Astrocyte (in vitro differentiated cells and primary cell): Measurements from ENCODE around the gene ITGA1. TPM values are rescaled to one million over a fixed set of nuclear protein-coding genes. Genes with fewer than 3 reads are reported as not detected.
A peak's percentile ranks its signal among the peaks of the same experiment; 100 is the strongest.

Experiments
- DNase-seq: peaks from one replicate; pipeline ENCODE4 v3.0.0-alpha.2; 2010; ENCODE audit warnings: low read depth
- FAIRE-seq: peaks from 2 replicates; lab custom pipeline; 2011; peaks lifted over from hg19 to GRCh38; lab: Jason Lieb, UNC
- H2AFZ ChIP-seq: 2 replicates; pipeline ENCODE4 v1.6.0; 2012; ENCODE audit warnings: low read depth, low read length, inconsistent platforms
- H3K27ac ChIP-seq: 2 replicates; pipeline ENCODE4 v1.5.1; 2011; ENCODE audit warnings: low read depth, low read length, inconsistent platforms
- H3K27me3 ChIP-seq: 2 replicates; pipeline ENCODE4 v1.6.0; 2011; ENCODE audit warnings: low read length, inconsistent platforms; ENCODE audit not compliant: insufficient read depth
- H3K36me3 ChIP-seq: 2 replicates; pipeline ENCODE4 v1.5.1; 2011; ENCODE audit warnings: low read length, inconsistent platforms; ENCODE audit not compliant: insufficient read depth
- H3K4me1 ChIP-seq: 2 replicates; pipeline ENCODE4 v1.5.1; 2011; ENCODE audit warnings: low read length, inconsistent platforms; ENCODE audit not compliant: insufficient read depth
- H3K4me2 ChIP-seq: 2 replicates; pipeline ENCODE4 v1.6.0; 2012; ENCODE audit warnings: low read length, inconsistent platforms
- H3K4me3 ChIP-seq: 2 replicates; pipeline ENCODE4 v1.5.1; 2011; ENCODE audit warnings: low read depth, mild to moderate bottlenecking, low read length, inconsistent platforms; ENCODE audit not compliant: insufficient read depth
- H3K79me2 ChIP-seq: 2 replicates; pipeline ENCODE4 v1.6.0; 2012; ENCODE audit warnings: mild to moderate bottlenecking, low read length, inconsistent platforms; ENCODE audit not compliant: insufficient read depth
- H3K9ac ChIP-seq: 2 replicates; pipeline ENCODE4 v1.6.0; 2012; ENCODE audit warnings: mild to moderate bottlenecking, low read length, inconsistent platforms
- H3K9me3 ChIP-seq: 2 replicates; pipeline ENCODE4 v1.5.1; 2012; ENCODE audit warnings: low read depth, mild to moderate bottlenecking, low read length, inconsistent platforms; ENCODE audit not compliant: insufficient read depth
- H4K20me1 ChIP-seq: 2 replicates; pipeline ENCODE4 v1.6.0; 2012; ENCODE audit warnings: low read length, inconsistent platforms; ENCODE audit not compliant: insufficient read depth
- H3K27ac Mint-ChIP-seq: one replicate; pipeline ENCODE4 v1.8.0; 2021; ENCODE audit warnings: mild to moderate bottlenecking, mixed read lengths; ENCODE audit not compliant: unreplicated experiment
- H3K27me3 Mint-ChIP-seq: one replicate; pipeline ENCODE4 v1.8.0; 2021; ENCODE audit warnings: low read depth, mixed read lengths; ENCODE audit not compliant: unreplicated experiment
- H3K36me3 Mint-ChIP-seq: one replicate; pipeline ENCODE4 v1.8.0; 2021; ENCODE audit warnings: low read depth, mixed read lengths; ENCODE audit not compliant: unreplicated experiment
- H3K4me1 Mint-ChIP-seq: one replicate; pipeline ENCODE4 v1.8.0; 2021; ENCODE audit warnings: low read depth, mixed read lengths; ENCODE audit not compliant: unreplicated experiment
- H3K4me3 Mint-ChIP-seq: one replicate; pipeline ENCODE4 v1.8.0; 2021; ENCODE audit warnings: mild to moderate bottlenecking, moderate library complexity, mixed read lengths; ENCODE audit not compliant: unreplicated experiment
- H3K9me3 Mint-ChIP-seq: one replicate; pipeline ENCODE4 v1.8.0; 2021; ENCODE audit warnings: mild to moderate bottlenecking, mixed read lengths; ENCODE audit not compliant: unreplicated experiment
- EZH2 ChIP-seq: IDR thresholded peaks from 2 replicates; pipeline ENCODE4 v1.6.1; 2012; ENCODE audit warnings: mild to moderate bottlenecking, low read length, inconsistent platforms; ENCODE audit not compliant: insufficient read depth
- total RNA-seq: library from RNA; stranded (reverse); gene quantifications from 2 replicates; pipeline ENCODE4 v1.2.1, GENCODE V29; 2021
- TF ChIP-seq, protein P1 (sequence below): IDR thresholded peaks from 2 replicates; pipeline ENCODE4 v1.5.1; 2011; ENCODE audit warnings: low read depth, mild to moderate bottlenecking, inconsistent platforms, low read length, moderate library complexity; ENCODE audit not compliant: insufficient read depth

Gene ITGA1
- total RNA-seq, 1 donor from 2014 or later, result 73.7 TPM

DNA sequence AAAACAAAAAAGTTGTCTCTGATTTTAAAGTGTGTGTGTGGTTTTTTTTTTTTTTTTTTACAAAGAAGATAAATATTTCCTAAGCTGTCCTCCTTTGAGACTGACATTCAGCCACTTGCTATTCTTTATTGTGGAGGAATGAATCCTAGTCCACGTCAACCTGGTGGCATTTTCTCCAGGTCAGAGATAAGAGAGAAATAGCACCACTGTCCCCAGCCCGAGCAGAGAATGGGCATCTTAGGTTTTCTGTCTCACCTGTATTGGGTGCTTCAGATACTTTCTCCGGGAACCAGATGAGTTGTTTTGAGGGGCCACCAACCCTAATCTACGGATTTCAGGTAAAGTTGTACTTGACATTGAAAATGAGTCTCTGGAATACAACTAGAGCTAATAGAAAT is 202.8 kb downstream of the ITGA1 start:
- H3K4me1 ChIP-seq, result peaks cover 22% of the 10 kb centered on the region
- TF ChIP-seq, protein P1, sequence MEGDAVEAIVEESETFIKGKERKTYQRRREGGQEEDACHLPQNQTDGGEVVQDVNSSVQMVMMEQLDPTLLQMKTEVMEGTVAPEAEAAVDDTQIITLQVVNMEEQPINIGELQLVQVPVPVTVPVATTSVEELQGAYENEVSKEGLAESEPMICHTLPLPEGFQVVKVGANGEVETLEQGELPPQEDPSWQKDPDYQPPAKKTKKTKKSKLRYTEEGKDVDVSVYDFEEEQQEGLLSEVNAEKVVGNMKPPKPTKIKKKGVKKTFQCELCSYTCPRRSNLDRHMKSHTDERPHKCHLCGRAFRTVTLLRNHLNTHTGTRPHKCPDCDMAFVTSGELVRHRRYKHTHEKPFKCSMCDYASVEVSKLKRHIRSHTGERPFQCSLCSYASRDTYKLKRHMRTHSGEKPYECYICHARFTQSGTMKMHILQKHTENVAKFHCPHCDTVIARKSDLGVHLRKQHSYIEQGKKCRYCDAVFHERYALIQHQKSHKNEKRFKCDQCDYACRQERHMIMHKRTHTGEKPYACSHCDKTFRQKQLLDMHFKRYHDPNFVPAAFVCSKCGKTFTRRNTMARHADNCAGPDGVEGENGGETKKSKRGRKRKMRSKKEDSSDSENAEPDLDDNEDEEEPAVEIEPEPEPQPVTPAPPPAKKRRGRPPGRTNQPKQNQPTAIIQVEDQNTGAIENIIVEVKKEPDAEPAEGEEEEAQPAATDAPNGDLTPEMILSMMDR, result no peak
- TF ChIP-seq EZH2, result no peak
- H3K4me3 ChIP-seq, result peak overlapping the region; percentile 87
- Mint-ChIP-seq H3K27me3 (no peaks in the 10 kb centered on the region), H3K4me3 (peak overlapping the region; percentile 88), H3K27ac (peak overlapping the region; percentile 21), H3K9me3 (no peaks in the 10 kb centered on the region), H3K4me1 (peaks cover 21% of the 10 kb centered on the region), H3K36me3 (peaks cover 2% of the 10 kb centered on the region)
- peaks cover 8% of the 10 kb centered on the region for H4K20me1 ChIP-seq
- no peak for FAIRE-seq
- no peaks in the 10 kb centered on the region for H3K27me3 ChIP-seq
- peaks cover 9% of the 10 kb centered on the region for H3K36me3 ChIP-seq
- H3K9ac ChIP-seq, result peak overlapping the region; percentile 79
- no peak overlapping the region for H2AFZ ChIP-seq
- peak overlapping the region; percentile 97 for H3K4me2 ChIP-seq
- DNase-seq, result no peak
- no peak overlapping the region for H3K27ac ChIP-seq
- H3K79me2 ChIP-seq, result peaks cover 62% of the 10 kb centered on the region
- no peaks in the 10 kb centered on the region for H3K9me3 ChIP-seq

DNA sequence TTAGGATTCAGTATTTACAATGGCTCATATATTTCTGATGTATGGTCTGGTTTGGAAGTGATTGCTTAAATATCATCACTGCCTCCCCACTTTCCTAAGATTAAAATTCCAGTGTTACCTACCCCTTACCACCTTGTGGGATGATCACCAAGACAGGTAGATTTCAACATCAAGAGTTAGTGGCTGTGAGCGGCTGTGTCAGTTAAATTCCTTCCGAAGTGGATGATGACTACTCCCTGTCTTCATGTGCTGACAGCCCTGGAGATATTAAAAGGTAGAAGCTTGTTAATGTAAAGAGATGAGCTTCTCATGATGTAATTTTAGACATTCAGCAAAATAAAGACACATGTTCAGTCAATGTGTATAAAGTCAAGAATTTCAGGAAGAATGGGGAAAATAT is 205.7 kb downstream of the ITGA1 start:
- Histone ChIP-seq H3K4me2 (no peak overlapping the region), H3K27ac (no peak overlapping the region), H3K36me3 (peaks cover 9% of the 10 kb centered on the region), H3K9ac (no peak overlapping the region), H3K79me2 (peaks cover 77% of the 10 kb centered on the region), H3K27me3 (no peaks in the 10 kb centered on the region), H3K4me1 (peaks cover 13% of the 10 kb centered on the region), H3K9me3 (no peaks in the 10 kb centered on the region), H4K20me1 (peaks cover 12% of the 10 kb centered on the region), H3K4me3 (no peak overlapping the region), H2AFZ (no peak overlapping the region)
- TF ChIP-seq, protein P1, result no peak
- no peak for TF ChIP-seq EZH2
- H3K9me3 Mint-ChIP-seq, result no peaks in the 10 kb centered on the region
- FAIRE-seq (no peak), DNase-seq (no peak)
- H3K36me3 Mint-ChIP-seq, result peaks cover 2% of the 10 kb centered on the region
- H3K27me3 Mint-ChIP-seq, result no peaks in the 10 kb centered on the region
- peaks cover 15% of the 10 kb centered on the region for H3K4me1 Mint-ChIP-seq
- no peak overlapping the region for H3K27ac Mint-ChIP-seq
- H3K4me3 Mint-ChIP-seq, result peak overlapping the region; percentile 34

- Histone ChIP-seq H3K79me2 (peaks cover 82% of the 10 kb centered on the region), H3K9ac (no peak overlapping the region), H3K4me3 (no peak overlapping the region), H4K20me1 (peaks cover 12% of the 10 kb centered on the region), H2AFZ (no peak overlapping the region), H3K4me1 (peaks cover 8% of the 10 kb centered on the region), H3K9me3 (no peaks in the 10 kb centered on the region), H3K27me3 (no peaks in the 10 kb centered on the region), H3K36me3 (peaks cover 9% of the 10 kb centered on the region), H3K4me2 (no peak overlapping the region), H3K27ac (no peak overlapping the region)
- H3K27ac Mint-ChIP-seq, result no peak overlapping the region
- peaks cover 12% of the 10 kb centered on the region for H3K4me1 Mint-ChIP-seq
- peaks cover 2% of the 10 kb centered on the region for H3K36me3 Mint-ChIP-seq
- no peak for FAIRE-seq
- no peaks in the 10 kb centered on the region for H3K9me3 Mint-ChIP-seq
- DNase-seq, result no peak
- TF ChIP-seq EZH2, result no peak
- TF ChIP-seq, protein P1, result no peak
- H3K4me3 Mint-ChIP-seq, result no peak overlapping the region
- H3K27me3 Mint-ChIP-seq, result no peaks in the 10 kb centered on the region
Measured at GRCh38 chr5:52994266-52994665, 206.6 kb downstream of the ITGA1 start.
